Measurements from ENCODE around the gene ATRNL1.

- TF ChIP-seq SP1 (IDR thresholded peaks at IDR 0.05) = no peak
- TF ChIP-seq FOXK2 (IDR thresholded peaks at IDR 0.05) = no peak
- TF ChIP-seq TARDBP (IDR thresholded peaks at IDR 0.05) = no peak
- TF ChIP-seq LEF1 (IDR thresholded peaks at IDR 0.05; ENCODE audit: borderline replicate concordance) = no peak
- TF ChIP-seq ARNT (IDR thresholded peaks at IDR 0.05) = no peak
- no peak for TF ChIP-seq L3MBTL2 (conservative IDR thresholded peaks at IDR 0.05)
- no peak for TF ChIP-seq ZNF384 (IDR thresholded peaks at IDR 0.05)
- no peak for TF ChIP-seq FOXA1 (IDR thresholded peaks at IDR 0.05)
- TF ChIP-seq BHLHE40 (IDR thresholded peaks at IDR 0.05; ENCODE audit: borderline replicate concordance) = no peak
Measured at GRCh38 chr10:115093286-115093775, at the start of gene ATRNL1.
